Measurements from ENCODE around the gene BEST4.
A peak's percentile ranks its signal among the peaks of the same experiment; 100 is the strongest.
"Not testable (repeated sequence)": the region's sequence is repeated elsewhere in the genome, so short reads cannot be mapped to it uniquely, and the experiment has no call there.

The BEST4 gene

DNA sequence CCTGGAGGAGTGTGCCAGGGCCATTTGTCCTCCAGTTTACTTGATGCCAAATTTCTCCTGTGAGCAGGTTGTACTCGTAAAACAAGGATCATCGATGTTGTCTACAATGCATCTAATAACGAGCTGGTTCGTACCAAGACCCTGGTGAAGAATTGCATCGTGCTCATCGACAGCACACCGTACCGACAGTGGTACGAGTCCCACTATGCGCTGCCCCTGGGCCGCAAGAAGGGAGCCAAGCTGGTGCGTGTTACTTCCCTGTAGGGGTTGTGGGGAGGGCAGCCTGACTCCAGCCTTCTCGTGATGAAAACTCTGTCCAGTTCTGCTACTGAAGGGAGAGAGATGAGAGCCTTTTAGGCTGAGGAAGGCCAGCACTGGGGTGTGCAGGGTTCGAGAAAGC is 10.4 kb downstream of the BEST4 start:
- DNase-seq: no peak

DNA sequence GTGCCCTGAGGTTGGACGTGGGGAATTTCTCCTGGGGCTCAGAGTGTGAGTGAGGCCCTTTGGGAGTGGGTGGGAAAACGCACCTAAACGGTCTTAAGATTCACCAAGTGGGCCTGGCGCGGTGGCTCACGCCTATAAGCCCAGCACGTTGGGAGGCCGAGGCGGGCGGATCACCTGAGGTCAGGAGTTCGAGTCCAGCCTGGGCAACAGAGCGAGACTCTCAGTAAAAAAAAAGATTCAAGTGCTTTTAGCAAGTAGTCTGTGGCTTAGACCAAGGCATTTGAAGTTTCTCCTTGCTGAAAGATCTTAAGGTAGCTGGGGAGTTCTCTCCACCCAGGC is 11.3 kb downstream of the BEST4 start:
- DNase-seq: no peak

DNA sequence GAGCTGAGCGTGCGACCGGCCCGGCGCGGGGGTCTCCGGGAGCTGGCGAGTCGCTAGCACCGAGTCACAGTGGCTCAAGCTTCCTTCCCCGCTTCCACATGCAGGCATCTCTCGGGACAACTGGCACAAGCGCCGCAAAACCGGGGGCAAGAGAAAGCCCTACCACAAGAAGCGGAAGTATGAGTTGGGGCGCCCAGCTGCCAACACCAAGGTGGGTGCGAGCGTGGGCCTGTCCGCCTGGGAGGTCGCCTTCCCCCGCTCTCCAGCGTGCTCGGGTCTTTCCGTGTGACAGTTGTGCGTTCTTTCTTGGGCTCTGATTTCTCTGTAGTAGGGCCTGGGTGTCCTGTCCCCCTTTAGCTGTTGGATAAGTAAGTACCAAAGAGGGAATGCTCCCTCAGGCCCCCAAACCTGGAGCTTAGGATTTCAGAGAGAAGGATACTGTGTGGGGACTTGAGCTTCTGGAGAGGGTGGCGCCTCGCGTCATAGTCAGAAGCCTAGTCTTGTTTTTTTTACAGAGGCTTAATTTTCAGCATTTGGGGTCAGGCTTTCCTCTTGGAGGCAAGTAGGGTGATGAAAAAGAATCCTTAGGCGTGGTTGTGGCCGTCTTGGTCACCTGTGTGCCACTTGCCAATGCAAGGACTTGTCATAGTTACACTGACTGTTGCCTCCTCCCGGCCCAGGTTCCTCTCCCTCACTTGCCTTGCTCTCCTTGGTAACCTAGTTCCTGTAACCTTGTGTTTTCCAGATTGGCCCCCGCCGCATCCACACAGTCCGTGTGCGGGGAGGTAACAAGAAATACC is 11.8 kb downstream of the BEST4 start:
- DNase-seq: no peak

DNA sequence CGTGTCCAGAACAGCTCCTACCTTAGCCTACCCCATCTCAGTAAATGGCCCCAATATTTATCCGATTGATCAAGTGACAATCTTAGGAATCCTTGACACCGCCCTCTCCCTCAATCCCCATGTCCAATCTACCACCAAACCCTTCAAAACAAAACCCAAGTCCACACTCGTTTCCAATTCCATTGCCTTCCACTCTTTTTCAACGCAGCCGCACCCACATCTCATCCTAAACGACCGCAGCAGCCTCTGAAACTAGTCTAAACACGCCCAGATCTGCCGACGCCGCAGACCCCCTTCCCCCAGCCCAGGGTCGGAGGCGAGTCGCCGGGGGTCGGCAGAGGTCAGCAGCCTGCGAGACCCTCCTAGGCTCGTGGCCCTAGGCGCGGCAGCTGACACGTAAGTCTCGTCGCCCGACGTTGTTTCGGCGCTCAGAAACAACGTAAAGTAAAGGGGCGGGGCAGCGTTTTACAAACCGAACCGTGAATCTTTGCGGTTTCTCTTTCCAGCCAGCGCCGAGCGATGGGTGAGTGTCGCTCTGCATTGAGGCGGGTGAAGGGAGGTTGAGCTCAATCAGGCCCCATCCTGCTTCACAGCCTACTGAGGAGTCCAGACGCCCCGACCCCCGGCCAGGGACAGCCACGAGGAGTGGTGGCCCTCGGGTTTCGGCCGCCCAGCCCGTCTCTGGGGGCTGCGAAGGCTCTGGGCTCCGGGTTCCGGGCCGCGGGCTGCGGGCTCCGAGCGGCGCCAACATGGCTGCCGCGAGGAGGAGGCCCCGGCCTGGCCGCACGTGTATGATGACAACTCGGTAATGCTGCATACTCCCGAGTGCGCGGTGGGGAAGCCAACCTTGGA is 12.7 kb downstream of the BEST4 start, which contains the start of gene RPS8:
Gene RPS8, plus strand, starts transcription at position 463 of the 852 bp plus-strand sequence. Its CDS starts 57 bp downstream, at position 520.
- DNase-seq: peak; percentile 95

DNA sequence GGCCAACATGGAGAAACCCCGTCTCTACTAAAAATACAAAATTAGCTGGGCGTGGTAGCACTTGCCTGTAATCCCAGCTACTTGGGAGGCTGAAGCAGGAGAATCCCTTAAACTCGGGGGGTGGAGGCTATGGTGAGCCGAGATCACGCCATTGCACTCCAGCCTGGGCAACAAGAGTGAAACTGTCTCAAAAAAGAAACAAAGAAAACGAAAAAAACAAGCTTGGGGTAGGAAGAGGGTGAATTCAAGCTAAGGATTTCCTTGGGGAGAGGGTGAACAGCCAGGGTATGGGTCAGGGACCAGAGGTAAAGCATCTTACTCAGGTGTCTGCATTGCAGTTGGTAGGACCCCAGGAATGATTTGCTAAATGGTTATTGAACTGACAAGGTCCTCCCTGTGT is 21.5 kb downstream of the BEST4 start:
- not testable (repeated sequence) for DNase-seq

DNA sequence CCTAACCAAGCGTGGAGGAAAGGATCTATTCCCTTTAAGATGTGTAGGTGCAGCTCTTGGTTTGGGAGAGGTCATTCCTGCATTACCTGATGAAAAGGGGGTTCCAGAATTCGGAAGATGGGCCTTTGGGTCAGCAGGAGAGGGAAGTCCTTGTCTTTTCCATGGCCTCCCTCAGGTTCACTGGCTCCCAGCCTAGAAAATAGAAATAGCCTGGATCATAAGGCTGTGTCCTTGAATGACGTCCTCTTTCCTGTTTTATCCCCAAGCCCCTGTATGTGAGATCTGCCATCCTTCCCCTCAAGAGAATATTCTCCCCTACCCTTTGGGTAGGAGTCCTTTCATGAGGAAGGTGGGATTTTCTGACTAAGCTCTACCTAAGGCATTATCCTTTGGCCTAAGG is 27.1 kb downstream of the BEST4 start:
- DNase-seq: no peak

DNA sequence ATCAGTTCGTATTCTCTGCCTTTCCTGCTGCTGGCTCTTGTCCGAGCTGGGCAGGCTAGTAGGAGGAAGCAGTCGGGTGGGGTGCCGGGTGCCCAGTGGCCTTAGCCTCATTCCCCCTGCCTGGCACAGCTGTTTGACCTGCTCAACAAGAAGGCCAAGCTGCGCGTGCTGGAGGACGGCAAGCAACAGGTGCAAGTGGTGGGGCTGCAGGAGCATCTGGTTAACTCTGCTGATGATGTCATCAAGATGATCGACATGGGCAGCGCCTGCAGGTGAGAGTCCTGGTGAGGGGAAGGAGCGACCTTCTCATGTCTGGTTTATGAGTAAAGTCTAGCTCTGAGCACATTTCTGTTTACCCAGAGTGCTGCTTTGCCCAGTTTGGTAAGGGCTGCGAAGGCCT is 28.9 kb downstream of the BEST4 start:
- no peak for DNase-seq

DNA sequence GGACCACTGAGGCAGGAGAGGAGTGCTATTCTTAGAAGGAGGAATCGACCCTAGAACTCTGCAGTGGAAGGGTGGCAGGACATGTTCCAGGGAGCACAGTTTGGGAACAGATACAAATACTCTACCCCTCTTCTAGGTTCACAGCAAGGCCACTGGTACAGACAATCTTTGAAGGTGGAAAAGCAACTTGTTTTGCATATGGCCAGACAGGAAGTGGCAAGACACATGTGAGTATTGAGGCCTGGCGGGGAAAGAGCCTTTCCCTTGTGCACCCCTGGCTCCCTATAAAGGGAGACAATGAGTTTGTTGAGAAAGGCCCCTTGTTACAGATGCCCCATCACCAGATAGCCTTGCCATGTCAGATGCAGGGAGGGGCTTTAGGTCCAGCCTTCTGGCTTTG is 30.6 kb downstream of the BEST4 start:
- DNase-seq: no peak

DNA sequence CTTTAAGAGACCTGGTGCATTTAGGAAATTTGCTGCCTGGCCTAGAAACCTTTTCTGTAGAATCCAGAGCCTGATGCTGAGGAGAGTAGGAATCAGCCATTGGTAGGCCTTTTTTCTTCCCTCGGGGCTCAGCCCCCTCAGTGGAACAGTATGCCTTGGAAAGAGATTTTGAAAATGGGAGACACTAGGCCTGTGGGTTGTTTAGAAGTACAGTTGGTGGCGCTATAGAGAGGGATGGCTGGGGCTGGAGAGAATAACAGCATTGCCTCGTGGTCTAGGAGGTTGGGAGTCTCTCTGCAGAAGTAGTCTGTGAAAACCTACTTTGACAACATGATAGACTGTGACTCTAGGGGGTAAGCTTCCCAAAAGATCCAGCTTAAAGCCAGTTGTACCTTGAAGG is 40.1 kb downstream of the BEST4 start:
- DNase-seq: no peak

DNA sequence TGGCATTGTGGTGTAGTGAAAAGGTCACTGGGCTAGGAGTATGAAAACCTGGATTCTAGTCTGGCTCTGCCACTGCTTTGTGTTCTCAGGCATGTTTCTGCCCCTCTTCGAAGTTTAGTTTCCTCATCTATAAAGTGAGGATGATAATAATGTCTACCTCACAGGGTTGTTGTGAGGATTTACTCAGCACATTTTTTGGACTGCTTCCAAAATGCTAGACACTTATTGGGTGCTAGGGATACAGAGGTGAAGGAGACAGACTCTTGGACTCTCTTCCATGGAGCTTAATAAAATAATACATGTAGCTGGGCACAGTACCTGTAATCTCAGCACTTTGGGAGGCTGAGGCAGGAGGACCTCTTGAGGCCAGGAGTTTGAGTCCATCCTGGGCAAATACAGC is 44.8 kb downstream of the BEST4 start:
- no peak for DNase-seq

DNA sequence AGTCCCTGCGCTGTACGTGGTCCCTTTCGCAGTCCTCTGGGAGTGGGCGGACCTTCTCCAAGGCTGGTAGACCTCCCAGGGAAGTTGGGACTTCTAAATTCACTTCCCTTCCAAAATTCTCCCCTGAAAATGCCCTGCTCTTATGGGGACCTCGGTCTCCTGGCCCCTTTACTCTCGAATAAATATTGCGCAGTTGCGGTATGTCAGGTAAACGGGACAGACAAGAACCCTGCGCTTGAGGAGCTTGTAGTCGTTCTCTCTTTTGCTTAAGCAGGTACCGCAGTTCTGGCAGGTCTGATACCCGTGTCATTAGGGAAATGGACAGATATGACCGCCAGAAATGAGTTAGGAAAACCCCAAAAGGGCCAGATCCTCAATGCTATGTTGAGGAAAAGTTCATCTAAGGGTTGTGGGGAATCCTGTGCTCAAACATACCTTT is 47.8 kb downstream of the BEST4 start:
- peak; percentile 23 for DNase-seq

DNA sequence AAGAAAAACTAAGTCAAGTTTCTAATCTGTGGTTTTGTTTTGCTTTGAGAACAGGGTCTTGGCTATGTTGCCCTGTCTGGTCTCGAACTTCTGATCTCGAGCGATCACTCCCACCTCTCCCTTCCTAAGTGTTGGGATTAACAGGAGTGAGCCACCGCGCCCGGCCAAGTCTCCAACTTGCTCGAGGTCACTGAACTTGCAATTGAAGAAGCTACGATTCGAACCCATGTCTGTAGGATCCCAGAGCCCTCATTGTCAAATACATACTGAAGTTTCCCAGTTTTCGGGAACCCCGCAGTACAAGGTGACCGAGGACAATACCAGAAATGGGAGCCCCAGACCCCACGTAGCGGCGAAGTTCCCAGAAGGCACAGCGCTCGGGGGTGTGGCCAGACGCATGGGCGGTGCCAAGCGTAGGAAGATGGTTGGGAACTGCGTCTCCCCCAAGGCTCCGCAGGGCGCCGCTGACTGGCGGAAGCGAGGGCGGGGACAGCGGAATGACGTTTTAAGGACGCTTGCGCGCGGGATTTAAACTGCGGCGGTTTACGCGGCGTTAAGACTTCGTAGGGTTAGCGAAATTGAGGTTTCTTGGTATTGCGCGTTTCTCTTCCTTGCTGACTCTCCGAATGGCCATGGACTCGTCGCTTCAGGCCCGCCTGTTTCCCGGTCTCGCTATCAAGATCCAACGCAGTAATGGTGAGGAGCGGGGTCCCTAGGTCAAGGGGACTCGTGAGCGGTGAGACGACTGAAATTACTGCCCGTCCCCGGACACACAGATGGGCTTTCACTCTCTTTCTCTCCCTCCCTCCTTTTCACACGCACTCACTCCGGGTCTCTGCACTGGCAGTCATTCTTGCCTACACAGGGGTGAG is 48.4 kb downstream of the BEST4 start, which contains the start of gene KIF2C:
Gene KIF2C, plus strand, starts transcription at position 531 of the 872 bp plus-strand sequence. Its CDS starts 96 bp downstream, at position 627.
- peak; percentile 97 for DNase-seq

DNA sequence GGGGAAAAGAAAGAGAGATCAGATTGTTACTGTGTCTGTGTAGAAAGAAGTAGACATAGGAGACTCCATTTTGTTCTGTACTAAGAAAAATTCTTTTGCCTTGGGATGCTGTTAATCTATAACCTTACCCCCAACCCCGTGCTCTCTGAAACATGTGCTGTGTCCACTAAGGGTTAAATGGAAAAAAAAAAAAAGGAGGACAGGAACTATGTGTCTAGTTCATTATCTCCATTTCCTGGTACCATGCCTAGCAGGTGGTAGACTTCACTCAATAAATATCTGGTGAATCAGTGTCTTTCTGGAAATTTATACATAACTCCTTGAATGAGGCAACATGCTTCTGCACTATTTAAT is 49.0 kb downstream of the BEST4 start:
- not testable (repeated sequence) for DNase-seq

DNA sequence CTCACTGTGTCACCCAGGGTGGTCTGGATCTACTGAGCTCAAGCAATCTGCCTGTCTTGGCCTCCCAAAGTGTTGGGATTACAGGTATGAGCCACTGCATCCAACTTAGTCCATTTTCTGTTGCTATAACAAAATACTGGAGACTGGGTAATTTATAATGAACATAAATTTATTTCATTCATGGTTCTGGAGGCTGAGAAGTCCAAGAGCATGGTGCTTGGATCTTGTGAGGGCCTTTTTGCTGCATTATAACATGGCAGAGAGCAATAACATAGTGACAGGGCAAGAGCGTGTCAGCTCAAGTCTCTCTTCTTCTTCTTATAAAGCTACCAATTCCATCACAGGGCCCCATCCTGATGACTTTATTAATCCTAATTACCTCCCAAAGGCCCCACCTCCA is 52.0 kb downstream of the BEST4 start:
- no peak for DNase-seq

DNA sequence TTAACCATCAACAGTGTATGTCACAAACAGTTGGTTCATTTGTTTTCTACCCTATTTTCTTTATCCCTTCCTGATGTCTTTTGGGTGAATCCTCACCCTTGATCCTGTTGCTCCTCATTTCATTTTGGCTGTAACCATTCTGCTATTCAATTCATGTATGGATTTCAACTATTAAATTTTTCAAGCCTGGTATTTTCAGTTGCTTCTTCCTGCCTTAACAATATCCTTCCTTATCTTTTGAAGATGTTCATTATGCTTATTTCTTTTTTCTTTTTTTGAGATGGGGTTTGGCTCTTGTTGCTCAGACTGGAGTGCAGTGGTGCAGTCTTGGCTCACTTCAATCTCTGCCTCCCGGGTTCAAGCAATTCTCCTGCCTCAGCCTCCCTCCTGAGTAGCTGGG is 54.2 kb downstream of the BEST4 start:
- DNase-seq: no peak
